ENCODE results near the gene IGSF21. TPM values are rescaled to one million over a fixed set of nuclear protein-coding genes. Genes with fewer than 3 reads are reported as not detected.

Gene IGSF21
- total and polyA plus RNA-seq, 2 of the 8 experiments (the other 6 are each of a cell fraction or from before 2014, with no cell fraction given): 22.5 to 28.5 TPM

DNA sequence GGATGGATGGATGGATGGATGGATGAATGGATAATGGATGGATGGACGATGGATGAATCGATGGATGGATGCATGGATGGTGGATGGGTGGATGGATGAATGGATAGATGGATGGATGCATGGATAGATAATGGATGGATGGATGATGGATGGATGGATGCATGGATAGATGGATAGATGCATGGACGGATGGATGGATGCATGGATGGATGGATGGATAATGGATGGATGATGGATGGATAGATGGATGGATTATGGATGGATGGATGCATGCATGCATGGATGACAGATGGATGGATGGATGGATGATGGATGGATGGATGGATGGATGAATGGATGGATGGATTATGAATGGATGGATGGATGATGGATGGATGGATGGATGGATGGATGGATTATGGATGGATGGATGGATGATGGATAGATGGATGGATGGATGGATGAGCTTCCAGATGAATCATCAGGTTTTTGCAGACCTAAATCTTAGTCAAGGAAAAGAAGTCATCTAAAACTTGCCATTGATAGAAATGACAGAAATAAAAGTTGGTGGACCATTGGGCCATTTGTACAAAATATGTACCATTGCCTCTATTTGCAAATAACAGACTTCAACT lies 197.7 kb downstream of the IGSF21 start (continued):
- TF ChIP-seq CHD7 (IDR thresholded peaks at IDR 0.05; ENCODE audit: insufficient replicate concordance, low read length) (no peak), SP1 (IDR thresholded peaks at IDR 0.05; ENCODE audit: low read depth, low read length) (no peak), BCL11A (IDR thresholded peaks at IDR 0.05; ENCODE audit: low read depth in 2 of 2, low read length in 2 of 2) (no peak), NANOG (IDR thresholded peaks at IDR 0.05; ENCODE audit: insufficient read depth, low read depth, low read length, poor library complexity, severe bottlenecking) (no peak)
